ENCODE data around the gene SPACA9. TPM values are rescaled to one million over a fixed set of nuclear protein-coding genes. Genes with fewer than 3 reads are reported as not detected.

SPACA9 gene
- total RNA-seq, 2 donors from 2014 or later: 1.1 to 2.7 TPM

- Histone ChIP-seq H3K9ac (ENCODE audit: low read depth in 2 of 2, low read length in 2 of 2) (no peak overlapping the region), H3K4me1 (no peaks in the 10 kb centered on the region), H3K4me3 (no peak overlapping the region), H3K27me3 (no peaks in the 10 kb centered on the region), H3K36me3 (no peaks in the 10 kb centered on the region), H3K9me3 (no peaks in the 10 kb centered on the region), H3K27ac (no peak overlapping the region)
- intact Hi-C loops (cut with DNase I): no loop called here
- DNase-seq: no peak
- TF ChIP-seq CTCF (IDR thresholded peaks at IDR 0.05): no peak
Observed at GRCh38 chr9:132876849-132877248, 1.8 kb upstream of the SPACA9 start.

- Histone ChIP-seq H3K4me3 (peak overlapping the region; percentile 61), H3K36me3 (no peaks in the 10 kb centered on the region), H3K4me1 (no peaks in the 10 kb centered on the region), H3K9ac (ENCODE audit: low read depth in 2 of 2, low read length in 2 of 2) (peak overlapping the region in 1 of 2 donors; percentile 95), H3K9me3 (no peaks in the 10 kb centered on the region), H3K27ac (no peak overlapping the region), H3K27me3 (no peaks in the 10 kb centered on the region)
- intact Hi-C loops (cut with DNase I): no loop called here
- TF ChIP-seq CTCF (IDR thresholded peaks at IDR 0.05): no peak
- DNase-seq: no peak
Observed at GRCh38 chr9:132877458-132877823, 1.3 kb upstream of the SPACA9 start.

- H3K36me3 ChIP-seq: no peaks in the 10 kb centered on the region
- H3K9ac ChIP-seq (ENCODE audit: low read depth in 2 of 2, low read length in 2 of 2): peak within 1 kb of the TSS; percentile 83 to 95
- no peaks in the 10 kb centered on the region for H3K9me3 ChIP-seq
- intact Hi-C loops (cut with DNase I): no loop called here
- TF ChIP-seq CTCF (IDR thresholded peaks at IDR 0.05): no peak
- no peak within 1 kb of the TSS for H3K27ac ChIP-seq
- no peaks in the 10 kb centered on the region for H3K4me1 ChIP-seq
- peak within 1 kb of the TSS; percentile 61 for H3K4me3 ChIP-seq
- no peaks in the 10 kb centered on the region for H3K27me3 ChIP-seq
- peak; percentile 68 for DNase-seq
Observed at GRCh38 chr9:132877824-132878694, 639 bp upstream of the SPACA9 start, which contains the start of gene AK8. Gene AK8 (minus strand): TSS chr9:132878284. CDS start chr9:132878255, 29 bp downstream.

- DNase-seq: no peak
- intact Hi-C loops (cut with DNase I): no loop called here
- H3K27ac ChIP-seq: no peak overlapping the region
- no peak overlapping the region for H3K4me3 ChIP-seq
- no peak for TF ChIP-seq CTCF (IDR thresholded peaks at IDR 0.05)
- H3K9ac ChIP-seq (ENCODE audit: low read depth in 2 of 2, low read length in 2 of 2): no peak overlapping the region
- H3K27me3 ChIP-seq: no peaks in the 10 kb centered on the region
- no peaks in the 10 kb centered on the region for H3K4me1 ChIP-seq
- H3K36me3 ChIP-seq: no peaks in the 10 kb centered on the region
- no peaks in the 10 kb centered on the region for H3K9me3 ChIP-seq
Observed at GRCh38 chr9:132879457-132880323, 992 bp downstream of the SPACA9 start.

- Histone ChIP-seq H3K27ac (no peak overlapping the region), H3K36me3 (no peaks in the 10 kb centered on the region), H3K27me3 (no peaks in the 10 kb centered on the region), H3K4me3 (no peak overlapping the region), H3K9me3 (no peaks in the 10 kb centered on the region), H3K9ac (ENCODE audit: low read depth in 2 of 2, low read length in 2 of 2) (no peak overlapping the region), H3K4me1 (no peaks in the 10 kb centered on the region)
- TF ChIP-seq CTCF (IDR thresholded peaks at IDR 0.05): no peak
- DNase-seq: no peak
- intact Hi-C loops (cut with DNase I): no loop called here
Observed at GRCh38 chr9:132880324-132880661, 1.6 kb downstream of the SPACA9 start.

Data from colonic mucosa (tissue), 4 donors.